CD4-positive, alpha-beta memory T cell (primary cell): ENCODE measurements around the gene EGFLAM. TPM values are rescaled to one million over a fixed set of nuclear protein-coding genes. Genes with fewer than 3 reads are reported as not detected.

Source experiments
- CTCF ChIA-PET: fragments of 350-600 bp; sonication (Branson Sonifier 250); formaldehyde crosslinking; loops from one replicate; lab custom pipeline; 2021; ENCODE audit warnings: inconsistent platforms; ENCODE audit not compliant: partially characterized antibody; lab: Charles Lee
- POLR2A ChIA-PET: fragments of 350-600 bp; sonication (Branson Sonifier 250); formaldehyde crosslinking; loops from one replicate; lab custom pipeline; 2021; ENCODE audit not compliant: partially characterized antibody; lab: Charles Lee
- DNase-seq, 5 donors: peaks; one replicate each; pipeline versions ENCODE4 v3.0.0 to v3.0.0-alpha.2; 2020 to 2022; ENCODE audit warnings: mixed read lengths in 1 of 5
- H3K27ac ChIP-seq: one replicate; pipeline ENCODE4 v1.7.0; 2013; ENCODE audit warnings: low read depth, low read length
- H3K27me3 ChIP-seq: 2 replicates; pipeline ENCODE4 v1.7.0; 2013; ENCODE audit warnings: mild to moderate bottlenecking, low read length, moderate library complexity; ENCODE audit not compliant: insufficient read depth
- H3K36me3 ChIP-seq: 2 replicates; pipeline ENCODE4 v1.7.0; 2013; ENCODE audit warnings: mild to moderate bottlenecking, low read length, moderate library complexity; ENCODE audit not compliant: insufficient read depth
- H3K4me1 ChIP-seq: 2 replicates; pipeline ENCODE4 v1.7.0; 2013; ENCODE audit warnings: mild to moderate bottlenecking, low read length, moderate library complexity; ENCODE audit not compliant: insufficient read depth
- H3K4me3 ChIP-seq, 2 donors: one replicate each; pipeline ENCODE4 v1.7.0; 2013; ENCODE audit warnings: low read length in 2 of 2, mild to moderate bottlenecking in 1 of 2
- H3K9me3 ChIP-seq, 2 donors: one replicate each; pipeline ENCODE4 v1.7.0; 2013; ENCODE audit warnings: low read length in 2 of 2, control low read depth in 1 of 2; ENCODE audit not compliant: control insufficient read depth in 1 of 2
- H3K27ac Mint-ChIP-seq, 7 donors: one replicate each; pipeline ENCODE4 v1.8.0; 2020 to 2021; ENCODE audit warnings: mixed read lengths in 7 of 7, mild to moderate bottlenecking in 6 of 7, inconsistent platforms in 3 of 7, moderate library complexity in 3 of 7
- H3K27me3 Mint-ChIP-seq, 2 donors: one replicate each; pipeline ENCODE4 v1.8.0; 2020 to 2021; ENCODE audit warnings: mixed read lengths in 2 of 2
- H3K36me3 Mint-ChIP-seq, 2 donors: one replicate each; pipeline ENCODE4 v1.8.0; 2020 to 2021; ENCODE audit warnings: mixed read lengths in 2 of 2, inconsistent platforms in 1 of 2, mild to moderate bottlenecking in 1 of 2
- H3K4me1 Mint-ChIP-seq, 4 donors: one replicate each; pipeline ENCODE4 v1.8.0; 2020 to 2021; ENCODE audit warnings: mixed read lengths in 4 of 4, mild to moderate bottlenecking in 1 of 4
- H3K4me3 Mint-ChIP-seq, 8 donors: one replicate each; pipeline ENCODE4 v1.8.0; 2020 to 2021; ENCODE audit warnings: mixed read lengths in 8 of 8, mild to moderate bottlenecking in 7 of 8, moderate library complexity in 6 of 8, inconsistent platforms in 3 of 8
- H3K9me3 Mint-ChIP-seq, 8 donors: one replicate each; pipeline ENCODE4 v1.8.0; 2020 to 2021; ENCODE audit warnings: mixed read lengths in 8 of 8, mild to moderate bottlenecking in 5 of 8, inconsistent platforms in 3 of 8, moderate library complexity in 1 of 8
- intact Hi-C: fragments of 100-400 bp; cut with micrococcal nuclease; formaldehyde crosslinking; loops from one replicate; pipeline ENCODE4 v1.15.1; 2023
- polyA plus RNA-seq, 2 donors: library from polyadenylated mRNA; unstranded; fragments of 300-500 nt; fragmentation: Illumina TruSeq; gene quantifications; one replicate each; pipeline ENCODE4 v1.2.3, GENCODE V29; 2021
- total RNA-seq, 2 experiments: library from RNA; stranded (reverse); gene quantifications; one replicate each; pipeline ENCODE4 v1.2.3, GENCODE V29; 2021

Gene EGFLAM
- total and polyA plus RNA-seq, 4 experiments from 2014 or later: not detected

GRCh38 chr5:38423276-38424147, 165.2 kb downstream of the EGFLAM start:
- H3K9me3 Mint-ChIP-seq: no peaks in the 10 kb centered on the region

GRCh38 chr5:38424148-38425060, 166.0 kb downstream of the EGFLAM start:
- intact Hi-C loops: no loop called here
- CTCF ChIA-PET: interaction anchor here (1.0 kb wide), 2 partner anchors 10 to 18 kb away, joined by 3 to 4 read pairs; no protein-coding TSS in a partner anchor
- DNase-seq: no peak
- no peaks in the 10 kb centered on the region for H3K4me1 ChIP-seq
- no peaks in the 10 kb centered on the region for H3K36me3 ChIP-seq
- Mint-ChIP-seq H3K4me3 (no peak overlapping the region), H3K36me3 (no peaks in the 10 kb centered on the region), H3K27ac (no peak overlapping the region), H3K27me3 (peaks cover 6 to 13% of the 10 kb centered on the region in 2 donors), H3K9me3 (no peaks in the 10 kb centered on the region), H3K4me1 (peaks cover 0 to 11% (median 5%) of the 10 kb centered on the region in 4 donors)
- POLR2A ChIA-PET: no interaction called here
- H3K9me3 ChIP-seq: no peaks in the 10 kb centered on the region
- no peaks in the 10 kb centered on the region for H3K27me3 ChIP-seq
- no peak overlapping the region for H3K4me3 ChIP-seq
- no peak overlapping the region for H3K27ac ChIP-seq

More at GRCh38 chr5:38423276-38424147, 165.2 kb downstream of the EGFLAM start:
- no peak overlapping the region for H3K27ac ChIP-seq
- CTCF ChIA-PET: interaction anchor here (1.0 kb wide), 1 partner anchor 9 kb away, joined by 4 read pairs; no protein-coding TSS in a partner anchor
- H3K4me1 Mint-ChIP-seq: peaks cover 0 to 11% (median 5%) of the 10 kb centered on the region in 4 donors
- H3K36me3 ChIP-seq: no peaks in the 10 kb centered on the region
- peaks cover 6 to 9% of the 10 kb centered on the region in 2 donors for H3K27me3 Mint-ChIP-seq
- H3K4me3 ChIP-seq: no peak overlapping the region
- no peaks in the 10 kb centered on the region for H3K4me1 ChIP-seq
- H3K4me3 Mint-ChIP-seq: no peak overlapping the region
- H3K36me3 Mint-ChIP-seq: no peaks in the 10 kb centered on the region
- DNase-seq: no peak
- no peaks in the 10 kb centered on the region for H3K27me3 ChIP-seq
- intact Hi-C loops: no loop called here
- H3K27ac Mint-ChIP-seq: no peak overlapping the region
- POLR2A ChIA-PET: no interaction called here
- no peaks in the 10 kb centered on the region for H3K9me3 ChIP-seq

GRCh38 chr5:38426490-38426889, 168.1 kb downstream of the EGFLAM start:
- Mint-ChIP-seq H3K4me1 (peaks cover 0 to 11% (median 5%) of the 10 kb centered on the region in 4 donors), H3K27ac (no peak overlapping the region), H3K36me3 (no peaks in the 10 kb centered on the region), H3K27me3 (peaks cover 3 to 9% of the 10 kb centered on the region in 2 donors), H3K9me3 (no peaks in the 10 kb centered on the region), H3K4me3 (no peak overlapping the region)
- Histone ChIP-seq H3K27ac (no peak overlapping the region), H3K4me3 (no peak overlapping the region), H3K27me3 (no peaks in the 10 kb centered on the region), H3K4me1 (no peaks in the 10 kb centered on the region), H3K36me3 (no peaks in the 10 kb centered on the region), H3K9me3 (no peaks in the 10 kb centered on the region)
- DNase-seq: no peak
- intact Hi-C loops: no loop called here
- CTCF ChIA-PET: interaction anchor here (1.8 kb wide), 1 partner anchor 15 kb away, joined by 6 read pairs; no protein-coding TSS in a partner anchor
- POLR2A ChIA-PET: no interaction called here

GRCh38 chr5:38426986-38427950, 168.9 kb downstream of the EGFLAM start:
- Histone ChIP-seq H3K9me3 (no peaks in the 10 kb centered on the region), H3K4me3 (no peak overlapping the region), H3K27ac (no peak overlapping the region), H3K4me1 (no peaks in the 10 kb centered on the region), H3K27me3 (no peaks in the 10 kb centered on the region), H3K36me3 (no peaks in the 10 kb centered on the region)
- POLR2A ChIA-PET: no interaction called here
- CTCF ChIA-PET: interaction anchor here (1.8 kb wide), 1 partner anchor 14 kb away, joined by 6 read pairs; no protein-coding TSS in a partner anchor
- intact Hi-C loops: no loop called here
- Mint-ChIP-seq H3K4me3 (no peak overlapping the region), H3K4me1 (peaks cover 0 to 11% (median 5%) of the 10 kb centered on the region in 4 donors), H3K27ac (no peak overlapping the region), H3K36me3 (no peaks in the 10 kb centered on the region), H3K27me3 (peaks cover 3 to 10% of the 10 kb centered on the region in 2 donors), H3K9me3 (no peaks in the 10 kb centered on the region)
- DNase-seq: no peak

GRCh38 chr5:38431242-38431853, 173.0 kb downstream of the EGFLAM start:
- Mint-ChIP-seq H3K9me3 (no peaks in the 10 kb centered on the region), H3K27me3 (peaks cover 11 to 18% of the 10 kb centered on the region in 2 donors), H3K4me1 (peaks cover 0 to 11% (median 6%) of the 10 kb centered on the region in 4 donors), H3K4me3 (no peak overlapping the region), H3K36me3 (no peaks in the 10 kb centered on the region), H3K27ac (no peak overlapping the region)
- no peak overlapping the region for H3K27ac ChIP-seq
- H3K4me3 ChIP-seq: no peak overlapping the region
- H3K36me3 ChIP-seq: no peaks in the 10 kb centered on the region
- POLR2A ChIA-PET: no interaction called here
- no peak for DNase-seq
- intact Hi-C loops: no loop called here
- no peaks in the 10 kb centered on the region for H3K27me3 ChIP-seq
- H3K9me3 ChIP-seq: no peaks in the 10 kb centered on the region
- H3K4me1 ChIP-seq: no peaks in the 10 kb centered on the region
- CTCF ChIA-PET: interaction anchor here (1.3 to 3.6 kb wide), 2 partner anchors 10 to 11 kb away, joined by 8 to 13 read pairs; no protein-coding TSS in a partner anchor

- no peak overlapping the region for H3K4me3 Mint-ChIP-seq
- Histone ChIP-seq H3K36me3 (no peaks in the 10 kb centered on the region), H3K27me3 (peaks cover 3% of the 10 kb centered on the region), H3K4me3 (no peak overlapping the region), H3K9me3 (no peaks in the 10 kb centered on the region), H3K27ac (no peak overlapping the region), H3K4me1 (no peaks in the 10 kb centered on the region)
- CTCF ChIA-PET: interaction anchor here (1.1 to 2.7 kb wide), 2 partner anchors 9 to 12 kb away, joined by 3 to 14 read pairs; no protein-coding TSS in a partner anchor
- H3K27me3 Mint-ChIP-seq: peaks cover 18 to 20% of the 10 kb centered on the region in 2 donors
- H3K4me1 Mint-ChIP-seq: peaks cover 0 to 3% (median 0%) of the 10 kb centered on the region in 4 donors
- intact Hi-C loops: no loop called here
- H3K36me3 Mint-ChIP-seq: no peaks in the 10 kb centered on the region
- POLR2A ChIA-PET: no interaction called here
- H3K27ac Mint-ChIP-seq: no peak overlapping the region
- no peak for DNase-seq
- no peaks in the 10 kb centered on the region for H3K9me3 Mint-ChIP-seq
Measured at GRCh38 chr5:38433160-38433861, 175.0 kb downstream of the EGFLAM start.
